ENCODE results near the gene TAGLN2.

GRCh38 chr1:159945483-159946241, 20.4 kb upstream of the TAGLN2 start, which contains the start of gene IGSF9:
- peak in 2 of 6 experiments; percentile 38 to 49 for TF ChIP-seq CTCF (IDR thresholded peaks at IDR 0.05)
- TF ChIP-seq POLR2A (IDR thresholded peaks at IDR 0.05): no peak
